IMR-90 (cell line): ENCODE data around the gene CADM1. TPM values are rescaled to one million over a fixed set of nuclear protein-coding genes. Genes with fewer than 3 reads are reported as not detected.

Experiments
- ATAC-seq: fragments of 200-7000 bp; cut with Tn5 transposase; 2 replicates; pipeline ENCODE4 v1.9.1; 2020; ENCODE audit warnings: low read depth, mild to moderate bottlenecking, moderate library complexity
- BruUV-seq: library from RNA; stranded (reverse); fragments of 400-500 nt; replicated peaks from 2 replicates; lab custom pipeline; 2021; lab: Mats Ljungman, UMichigan
- CTCF ChIA-PET: fragments of 300-600 bp; formaldehyde crosslinking; extraction: SDS; loops from one replicate; lab custom pipeline; 2021; ENCODE audit warnings: antibody characterized with exemption; lab: Yijun Ruan, JAX
- POLR2A ChIA-PET: fragments of 300-600 bp; sonication (Branson Sonifier 250); formaldehyde crosslinking; loops from one replicate; lab custom pipeline; 2022; ENCODE audit warnings: antibody characterized with exemption; ENCODE audit not compliant: unreplicated experiment; lab: Charles Lee
- DNase-seq: peaks from one replicate; pipeline ENCODE4 v3.0.0; 2013
- H2AFZ ChIP-seq: replicated peaks from 2 replicates; pipeline ENCODE3; 2013; ENCODE audit warnings: low read length, mild to moderate bottlenecking; ENCODE audit not compliant: poor library complexity
- H2AK5ac ChIP-seq: 2 replicates; pipeline ENCODE4 v1.6.1; 2013; ENCODE audit warnings: low read depth, low read length, inconsistent platforms
- H2AK9ac ChIP-seq: replicated peaks from 2 replicates; pipeline ENCODE3; 2013; ENCODE audit warnings: mild to moderate bottlenecking, low read depth, low read length, moderate library complexity; ENCODE audit not compliant: poor library complexity
- H2BK120ac ChIP-seq: 2 replicates; pipeline ENCODE4 v1.6.1; 2013; ENCODE audit warnings: low read depth, low read length, inconsistent platforms
- H2BK15ac ChIP-seq: 3 replicates; pipeline ENCODE4 v1.6.1; 2013; ENCODE audit warnings: low read depth, low read length, inconsistent platforms
- H2BK20ac ChIP-seq: 2 replicates; pipeline ENCODE4 v1.6.1; 2013; ENCODE audit warnings: low read depth, mild to moderate bottlenecking, inconsistent platforms, low read length, moderate library complexity
- H2BK5ac ChIP-seq: 2 replicates; pipeline ENCODE4 v1.6.1; 2013; ENCODE audit warnings: mild to moderate bottlenecking, low read depth, low read length, inconsistent platforms; ENCODE audit not compliant: poor library complexity, severe bottlenecking
- H3K14ac ChIP-seq: replicated peaks from 2 replicates; pipeline ENCODE4 v1.6.1; 2013; ENCODE audit warnings: low read depth, low read length, inconsistent platforms
- H3K18ac ChIP-seq: 2 replicates; pipeline ENCODE4 v1.6.1; 2013; ENCODE audit warnings: low read depth, low read length, control low read depth
- H3K23ac ChIP-seq: 2 replicates; pipeline ENCODE4 v1.6.1; 2013; ENCODE audit warnings: low read depth, low read length, inconsistent platforms
- H3K27ac ChIP-seq: 2 replicates; pipeline ENCODE4 v1.5.1; 2013; ENCODE audit warnings: mild to moderate bottlenecking, control low read depth, low read length; ENCODE audit not compliant: insufficient read depth
- H3K27me3 ChIP-seq: 2 replicates; pipeline ENCODE4 v1.6.1; 2013; ENCODE audit warnings: low read length; ENCODE audit not compliant: control insufficient read depth, insufficient read depth
- H3K36me3 ChIP-seq: 2 replicates; pipeline ENCODE4 v1.6.1; 2013; ENCODE audit warnings: low read length, mixed read lengths; ENCODE audit not compliant: control insufficient read depth, insufficient read depth
- H3K4ac ChIP-seq: 2 replicates; pipeline ENCODE4 v1.6.1; 2013; ENCODE audit warnings: low read depth, low read length, inconsistent platforms
- H3K4me1 ChIP-seq: 2 replicates; pipeline ENCODE4 v1.6.1; 2013; ENCODE audit warnings: low read length, mixed read lengths; ENCODE audit not compliant: control insufficient read depth, insufficient read depth
- H3K4me2 ChIP-seq: 2 replicates; pipeline ENCODE4 v1.6.1; 2013; ENCODE audit warnings: low read depth, mild to moderate bottlenecking, control low read depth, low read length, moderate library complexity
- H3K4me3 ChIP-seq: 2 replicates; pipeline ENCODE4 v1.5.1; 2013; ENCODE audit warnings: low read depth, mild to moderate bottlenecking, control low read depth, low read length, moderate library complexity; ENCODE audit not compliant: insufficient read depth
- H3K56ac ChIP-seq: 2 replicates; pipeline ENCODE4 v1.6.1; 2013; ENCODE audit warnings: low read length, inconsistent platforms; ENCODE audit not compliant: insufficient read depth; ENCODE audit errors: extremely low read depth
- H3K79me1 ChIP-seq, 2 experiments: 2 replicates each; pipeline ENCODE4 v1.6.1; 2013; ENCODE audit warnings: low read length in 2 of 2, inconsistent platforms in 1 of 2, low read depth in 1 of 2
- H3K9ac ChIP-seq: 2 replicates; pipeline ENCODE4 v1.6.1; 2013; ENCODE audit warnings: low read depth, low read length, control low read depth
- H3K9me1 ChIP-seq: 2 replicates; pipeline ENCODE4 v1.6.1; 2013; ENCODE audit warnings: low read length, inconsistent platforms; ENCODE audit not compliant: insufficient read depth
- H3K9me3 ChIP-seq: 2 replicates; pipeline ENCODE4 v1.6.1; 2013; ENCODE audit warnings: low read length; ENCODE audit not compliant: control insufficient read depth, insufficient read depth
- H4K20me1 ChIP-seq: 2 replicates; pipeline ENCODE4 v1.6.1; 2013; ENCODE audit warnings: low read length, inconsistent platforms; ENCODE audit not compliant: insufficient read depth
- H4K5ac ChIP-seq: 2 replicates; pipeline ENCODE4 v1.6.1; 2013; ENCODE audit warnings: mild to moderate bottlenecking, low read depth, low read length, control low read depth
- H4K8ac ChIP-seq, 2 experiments: 2 replicates each; pipeline ENCODE4 v1.6.1; 2013; ENCODE audit warnings: low read depth in 2 of 2, low read length in 2 of 2, control low read depth in 1 of 2, inconsistent platforms in 1 of 2
- H4K91ac ChIP-seq: 2 replicates; pipeline ENCODE4 v1.6.1; 2013; ENCODE audit warnings: low read depth, low read length, inconsistent platforms; ENCODE audit not compliant: insufficient read depth
- FOS ChIP-seq: fragments of 150-350 bp; IDR thresholded peaks from 2 replicates; pipeline ENCODE4 v1.6.1; 2016; ENCODE audit warnings: low read depth, low read length
- WGBS, 2 experiments: methylation state at CpG; one replicate each; pipeline versions ENCODE4 v1.1.5 to v1.1.7; 2013; ENCODE audit warnings: missing lambda C conversion rate in 2 of 2; ENCODE audit not compliant: insufficient read length in 1 of 2; ENCODE audit errors: extremely low coverage in 2 of 2; 5-methylcytosine and 5-hydroxymethylcytosine counted together
- dilution Hi-C: fragments of 300-500 bp; cut with HindIII; formaldehyde crosslinking; loops from one replicate; pipeline ENCODE4 v1.14.3; 2018; ENCODE audit warnings: low sequenced_read_pairs; ENCODE audit not compliant: unreplicated experiment
- in situ Hi-C: fragments of 300-500 bp; cut with MboI; formaldehyde crosslinking; loops from 3 replicates; pipeline ENCODE4 v1.14.3; 2019; ENCODE audit warnings: low sequenced_read_pairs, inconsistent platforms, mixed read lengths
- intact Hi-C: fragments of 100-400 bp; cut with micrococcal nuclease; formaldehyde crosslinking; loops from 2 replicates; pipeline ENCODE4 v1.10.0; 2022
- polyA plus RNA-seq, 3 experiments: library from polyadenylated mRNA; depleted of rRNA; stranded (reverse); fragments of >200 nt; gene quantifications; 2 replicates each; pipeline ENCODE4 v1.2.3, GENCODE V29; 2012; ENCODE audit warnings: low replicate concordance in 1 of 3
- total RNA-seq: library from RNA; depleted of rRNA; stranded (reverse); fragments of >200 nt; gene quantifications from 2 replicates; pipeline ENCODE4 v1.2.3, GENCODE V29; 2012

Gene CADM1
- total and polyA plus RNA-seq, 2 of the 4 experiments (the other 2 are of a cell fraction) = 28.8 to 77.1 TPM

DNA sequence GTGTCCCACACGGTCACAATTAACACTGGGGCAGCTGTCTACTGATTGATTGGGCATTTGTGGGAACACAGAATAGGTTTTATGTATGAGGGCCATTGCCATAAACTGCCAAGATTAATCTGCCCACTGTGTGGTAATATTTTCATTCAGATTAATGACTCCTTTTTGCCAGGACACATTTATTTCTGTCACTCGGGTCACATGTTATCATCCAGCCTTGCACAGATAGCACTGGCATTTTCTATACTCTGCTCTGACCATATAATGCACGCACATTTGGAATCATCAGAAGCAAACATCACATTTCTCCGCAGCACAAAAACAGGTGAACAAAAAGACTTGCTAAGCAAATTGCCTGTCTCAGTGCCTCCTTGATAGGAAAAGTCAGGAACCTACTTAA, 138.3 kb downstream of the CADM1 start:
- Histone ChIP-seq H3K9me1 (peaks cover 2% of the 10 kb centered on the region; the same call in 1 of the 2 replicates), H2BK5ac (no peak overlapping the region), H2AK5ac (no peak overlapping the region), H2BK15ac (no peak overlapping the region), H3K23ac (no peak overlapping the region), H4K8ac (no peak overlapping the region), H3K56ac (no peak overlapping the region), H3K27me3 (no peaks in the 10 kb centered on the region), H3K36me3 (no peaks in the 10 kb centered on the region), H3K79me1 (0 out of 4 replicates have a peak, but pooled peaks cover 0 to 5% of the 10 kb centered on the region in 2 experiments), H4K91ac (no peak overlapping the region), H3K4me1 (no peaks in the 10 kb centered on the region), H3K4me2 (no peak overlapping the region), H3K9ac (no peak overlapping the region), H3K27ac (no peak overlapping the region), H3K4me3 (no peak overlapping the region), H3K9me3 (no peaks in the 10 kb centered on the region), H2AFZ (no peak overlapping the region), H2BK20ac (no peak overlapping the region), H2AK9ac (no peak overlapping the region), H3K4ac (no peak overlapping the region), H3K18ac (no peak overlapping the region), H4K20me1 (no peaks in the 10 kb centered on the region), H2BK120ac (no peak overlapping the region), H3K14ac (no peak overlapping the region), H4K5ac (no peak overlapping the region)
- DNase-seq (no peak), ATAC-seq (no peak)
- intact Hi-C loops = no loop called here
- CTCF ChIA-PET = no interaction called here
- in situ Hi-C loops = no loop called here
- POLR2A ChIA-PET = interaction anchor here (0.7 kb wide), 1 partner anchor 12 kb away, joined by 3 read pairs; no protein-coding TSS in a partner anchor
- BruUV-seq = no TSS peak
- no peak for TF ChIP-seq FOS
- dilution Hi-C loops = no loop called here
- WGBS, 2 experiments = no CpG with 5 or more reads among the region's 4 CpGs
